Lower leg skin (tissue), 3 donors: Measurements from ENCODE around the gene MYO1E.

ENCODE experiments used
- CTCF ChIP-seq, 3 donors: fragments of 450-650 bp; IDR thresholded peaks; one replicate each; pipeline ENCODE4 v1.5.1; 2016; ENCODE audit warnings: antibody characterized with exemption in 3 of 3, mild to moderate bottlenecking in 3 of 3, moderate library complexity in 2 of 3
- POLR2A ChIP-seq, 2 donors: fragments of 450-650 bp; IDR thresholded peaks; one replicate each; pipeline ENCODE4 v1.6.1; 2016 to 2017; ENCODE audit warnings: antibody characterized with exemption in 2 of 2, mild to moderate bottlenecking in 1 of 2, moderate library complexity in 1 of 2

GRCh38 chr15:59362331-59362730 lies 10.3 kb downstream of the MYO1E start:
- TF ChIP-seq CTCF (IDR thresholded peaks at IDR 0.05) (no peak), POLR2A (IDR thresholded peaks at IDR 0.05) (no peak)
